AG09309 (cell line): Measurements from ENCODE around the gene AEBP1.

Source experiments
- DNase-seq: peaks from one replicate; pipeline ENCODE4 v3.0.0-alpha.2; 2010; ENCODE audit warnings: low read depth
- H3K4me3 ChIP-seq: 2 replicates; pipeline ENCODE4 v1.5.1; 2011; ENCODE audit warnings: mild to moderate bottlenecking, low read depth, low read length, moderate library complexity; ENCODE audit not compliant: control insufficient read depth
- CTCF ChIP-seq: IDR thresholded peaks from 2 replicates; pipeline ENCODE4 v1.5.1; 2011; ENCODE audit warnings: mild to moderate bottlenecking, low read depth, low read length, inconsistent platforms; ENCODE audit not compliant: insufficient read depth, control insufficient read depth; ENCODE audit errors: missing control alignments

The AEBP1 gene

GRCh38 chr7:44150966-44151941, 47.1 kb downstream of the AEBP1 start:
- no peak overlapping the region for H3K4me3 ChIP-seq
- no peak for TF ChIP-seq CTCF
- no peak for DNase-seq

- no peak for TF ChIP-seq CTCF
- H3K4me3 ChIP-seq = no peak overlapping the region
- DNase-seq = no peak
Measured at GRCh38 chr7:44151956-44152355, 47.8 kb downstream of the AEBP1 start.

- TF ChIP-seq CTCF = no peak
- H3K4me3 ChIP-seq = no peak overlapping the region
- no peak for DNase-seq
Measured at GRCh38 chr7:44152971-44153947, 49.1 kb downstream of the AEBP1 start.

- no peak for TF ChIP-seq CTCF
- H3K4me3 ChIP-seq = no peak overlapping the region
- DNase-seq = no peak
Measured at GRCh38 chr7:44153948-44154335, 49.8 kb downstream of the AEBP1 start.

GRCh38 chr7:44154703-44155102, 50.6 kb downstream of the AEBP1 start:
- H3K4me3 ChIP-seq = no peak overlapping the region
- no peak for TF ChIP-seq CTCF
- DNase-seq = no peak
